GM21529 (cell line): ENCODE data around the gene LRP5.
"Not testable (repeated sequence)": the region's sequence is repeated elsewhere in the genome, so short reads cannot be mapped to it uniquely, and the experiment has no call there.

Experiments used
- ATAC-seq: cut with Tn5 transposase; IDR thresholded peaks from one replicate; pipeline ENCODE4 v1.9.1; 2021; ENCODE audit not compliant: unreplicated experiment

LRP5 gene

GRCh38 chr11:68328374-68329091 is 16.1 kb downstream of the LRP5 start:
- ATAC-seq, result no peak

DNA sequence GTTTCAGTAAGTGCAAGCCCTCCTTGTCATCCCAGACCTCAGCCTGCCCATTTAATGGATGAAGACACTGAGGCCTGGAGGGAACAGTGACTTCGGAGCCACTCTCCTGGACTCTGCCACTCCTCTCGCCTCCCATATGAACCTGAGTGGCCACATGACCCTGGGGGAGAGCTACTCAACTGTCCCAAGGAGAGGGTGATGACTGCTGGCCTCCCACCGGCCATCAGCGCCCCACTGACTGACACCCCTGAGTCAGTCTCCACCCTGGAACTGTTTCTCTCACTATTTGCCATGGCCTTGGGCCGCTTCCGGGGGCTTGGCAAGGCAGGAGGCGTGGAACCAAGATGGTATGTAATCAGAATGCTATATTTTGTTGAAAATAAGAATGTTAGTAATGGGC is 17.1 kb downstream of the LRP5 start:
- ATAC-seq, result no peak

DNA sequence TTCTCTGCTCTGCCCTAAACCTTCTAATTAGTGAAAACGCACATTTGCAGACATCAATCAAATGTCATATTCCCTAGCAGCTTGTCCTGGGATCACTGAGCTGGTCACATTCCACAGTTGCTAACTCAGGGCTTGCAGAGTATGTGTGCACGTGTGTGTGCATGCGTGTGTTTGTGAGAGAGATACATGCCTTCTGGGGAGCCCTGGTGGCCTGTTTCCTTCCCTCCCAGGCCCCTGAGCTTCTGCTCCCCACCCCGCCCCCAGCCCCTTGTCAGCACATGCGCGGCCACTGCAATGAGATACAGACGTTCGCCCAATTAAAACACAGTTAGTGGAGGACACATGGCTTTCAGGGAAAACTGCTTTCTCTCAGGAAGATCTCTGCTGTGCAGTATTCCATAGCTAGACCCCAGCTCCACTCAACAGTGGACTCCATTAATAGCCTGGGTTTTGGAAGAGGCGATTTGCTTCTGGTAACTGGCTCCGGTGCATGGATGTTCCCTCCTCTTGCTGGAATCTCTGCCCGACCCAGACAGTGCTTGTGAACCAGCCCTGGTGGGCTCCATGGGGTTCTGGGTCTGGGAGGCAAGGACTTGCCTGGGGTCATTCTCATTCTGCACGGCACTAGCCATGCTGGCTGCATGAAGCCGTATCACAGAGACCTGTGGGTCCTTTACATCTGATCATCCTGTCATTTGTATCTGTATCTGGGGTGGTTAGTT is 17.7 kb downstream of the LRP5 start:
- ATAC-seq, result no peak

DNA sequence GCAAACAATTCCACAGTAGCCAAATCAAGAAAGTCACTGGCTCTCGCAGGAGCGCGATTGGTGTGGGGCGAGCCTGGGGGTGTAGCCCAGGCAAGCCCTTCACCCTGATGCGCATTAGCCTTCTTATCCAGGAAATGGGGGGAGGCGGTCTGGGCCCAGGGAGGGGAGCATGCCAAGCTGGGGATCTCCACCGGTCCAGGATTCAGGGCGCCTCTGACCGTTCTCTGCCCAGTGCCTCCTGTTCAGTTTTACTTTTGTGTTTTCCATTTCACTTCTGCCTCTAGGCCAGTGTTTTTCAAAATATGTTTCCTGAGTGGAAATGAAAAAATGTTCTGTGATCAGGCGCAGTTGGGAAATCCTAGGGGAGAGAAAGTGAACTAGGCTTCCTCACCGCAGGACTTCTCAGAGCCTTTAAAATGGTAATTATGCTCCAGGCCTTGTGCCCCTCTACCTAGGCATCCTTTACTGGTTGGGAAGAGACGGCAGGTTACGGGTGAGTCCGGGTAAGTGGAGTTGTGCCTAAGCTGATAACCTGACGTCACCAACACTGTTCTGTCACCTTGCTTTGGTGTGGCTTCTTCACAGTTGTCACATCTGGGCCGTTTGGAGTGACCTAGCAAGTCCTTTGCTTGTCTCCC is 18.4 kb downstream of the LRP5 start:
- no peak for ATAC-seq

- ATAC-seq, result no peak
Observed at GRCh38 chr11:68331338-68331947, 19.1 kb downstream of the LRP5 start.

DNA sequence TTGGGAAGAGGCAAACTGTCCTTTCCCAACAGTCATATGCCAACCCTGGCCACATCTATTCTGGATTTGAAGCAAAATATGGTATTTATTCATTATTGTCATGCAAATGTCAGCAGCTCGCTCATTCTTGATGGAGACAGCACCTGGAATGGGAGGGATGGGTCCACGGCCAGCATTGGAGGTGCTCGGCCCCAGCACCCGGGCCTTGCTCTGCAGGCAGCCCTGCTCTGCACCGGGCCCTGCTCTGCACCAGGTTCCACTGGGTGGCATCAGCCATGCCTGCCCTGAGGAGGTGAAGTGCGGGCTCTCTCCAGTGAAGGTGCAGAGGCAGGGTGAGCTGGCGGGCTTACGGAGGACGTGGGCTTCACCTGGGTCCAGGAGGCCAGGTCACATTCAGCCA is 19.8 kb downstream of the LRP5 start:
- ATAC-seq, result no peak

DNA sequence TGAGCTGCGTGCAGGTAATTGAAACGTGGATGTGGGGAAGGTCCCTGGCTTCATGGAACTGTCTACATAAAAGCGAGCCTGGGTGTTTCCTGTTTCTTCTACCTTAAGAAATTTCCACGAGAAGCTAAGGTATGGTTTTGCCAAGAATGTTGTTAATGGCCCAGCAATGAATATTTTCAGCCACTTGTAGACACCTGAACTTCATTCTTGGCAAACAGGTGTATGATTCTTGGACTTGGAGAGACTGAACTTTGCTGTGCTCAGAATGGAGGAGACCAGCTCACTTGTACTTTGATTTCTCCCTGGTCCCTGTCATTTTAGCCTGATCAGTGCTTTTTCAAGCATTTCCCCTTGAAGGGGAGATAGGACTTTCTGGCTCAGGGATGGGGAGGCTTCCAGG is 20.8 kb downstream of the LRP5 start:
- ATAC-seq, result no peak

DNA sequence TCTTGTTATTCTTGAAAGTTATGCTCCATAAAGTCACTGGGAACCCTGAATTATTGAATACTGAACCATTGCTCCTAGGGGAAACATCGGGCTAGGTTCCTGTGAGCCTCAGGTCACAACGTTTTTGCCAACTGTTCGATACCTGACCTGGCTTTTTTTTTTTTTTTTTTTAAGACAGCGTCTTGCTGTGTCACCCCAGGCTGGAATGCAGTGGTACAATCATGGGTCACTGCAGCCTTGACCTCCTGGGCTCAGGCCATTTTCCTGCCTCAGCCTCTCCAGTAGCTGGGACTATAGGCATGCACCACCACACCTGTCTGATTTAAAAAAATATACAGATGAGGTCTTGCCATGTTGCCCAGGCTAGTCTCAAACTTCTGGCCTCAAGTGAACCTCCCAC is 22.5 kb downstream of the LRP5 start:
- no peak for ATAC-seq

- no peak for ATAC-seq
Observed at GRCh38 chr11:68335683-68336082, 23.3 kb downstream of the LRP5 start.

DNA sequence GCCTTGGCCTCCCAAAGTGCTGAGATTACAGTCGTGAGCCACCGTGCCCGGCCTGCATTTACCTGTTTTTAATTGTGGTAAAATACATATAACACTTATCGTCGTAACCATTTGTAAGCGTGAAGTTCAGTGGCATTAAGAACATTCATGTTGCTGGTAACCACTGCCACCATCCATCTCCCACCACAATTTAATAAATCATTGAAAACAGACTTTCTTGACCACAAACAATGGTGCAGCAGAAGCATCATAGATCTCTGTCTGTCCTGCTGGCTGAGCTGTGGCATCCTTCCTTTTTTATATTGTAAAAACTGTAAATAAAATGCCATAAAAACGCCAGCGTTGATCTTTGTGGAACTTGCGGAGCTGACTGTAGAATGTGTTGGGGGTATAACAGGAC is 24.3 kb downstream of the LRP5 start:
- ATAC-seq, result no peak

DNA sequence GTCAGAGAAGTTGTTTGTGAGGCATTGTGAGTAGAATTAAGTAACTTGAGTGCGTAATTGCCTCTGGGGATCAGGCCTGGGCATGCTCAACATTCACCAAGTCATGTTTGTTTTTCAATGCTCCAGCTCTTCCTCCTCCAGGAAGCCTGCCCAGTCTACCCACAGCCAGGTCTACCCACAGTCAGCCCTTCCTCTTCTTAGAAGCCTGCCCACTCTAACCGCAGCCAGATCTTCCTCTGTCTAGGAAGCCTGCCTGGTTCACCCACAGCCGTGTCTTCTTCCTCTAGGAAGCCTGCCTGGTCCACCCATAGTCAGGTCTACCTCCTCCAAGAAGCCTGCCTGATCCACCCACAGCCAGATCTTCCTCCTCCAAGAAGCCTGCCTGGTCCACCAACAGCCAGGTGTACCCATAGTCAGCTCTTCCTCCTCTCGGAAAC is 25.0 kb downstream of the LRP5 start:
- no peak for ATAC-seq

DNA sequence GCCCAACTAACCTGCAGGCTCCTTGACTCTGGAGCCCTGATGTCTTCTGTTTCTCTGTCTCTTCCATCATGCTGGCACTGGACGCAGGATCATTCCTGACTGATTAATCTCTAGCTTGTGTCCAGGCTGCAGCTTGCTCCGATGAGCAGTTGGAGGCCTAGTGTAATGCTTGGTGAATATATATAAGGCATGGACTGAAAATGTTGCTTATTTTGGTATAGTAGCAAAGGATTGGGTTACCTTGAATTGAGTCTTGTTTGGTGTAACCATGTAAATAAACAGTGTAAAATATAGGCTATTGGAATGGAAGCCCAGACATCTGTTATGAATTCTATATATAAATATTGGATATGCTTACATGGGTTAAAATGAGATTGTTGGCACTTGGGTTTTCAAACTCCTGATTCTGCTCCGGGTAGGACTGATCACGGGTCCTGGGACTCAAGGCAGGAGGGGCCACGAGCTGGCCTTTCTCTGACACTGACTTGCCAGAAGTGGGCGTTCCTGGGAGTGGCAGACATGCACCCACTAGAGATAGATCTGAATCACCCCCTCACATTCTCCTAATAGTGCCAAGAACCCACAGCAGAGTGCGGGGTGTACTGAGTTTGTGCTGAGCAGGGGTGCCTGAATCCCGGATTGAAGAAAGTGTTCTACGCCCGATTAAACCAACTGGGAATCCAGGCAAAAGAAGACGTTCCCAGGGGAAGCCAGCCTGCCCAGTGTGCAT is 25.8 kb downstream of the LRP5 start:
- no peak for ATAC-seq

DNA sequence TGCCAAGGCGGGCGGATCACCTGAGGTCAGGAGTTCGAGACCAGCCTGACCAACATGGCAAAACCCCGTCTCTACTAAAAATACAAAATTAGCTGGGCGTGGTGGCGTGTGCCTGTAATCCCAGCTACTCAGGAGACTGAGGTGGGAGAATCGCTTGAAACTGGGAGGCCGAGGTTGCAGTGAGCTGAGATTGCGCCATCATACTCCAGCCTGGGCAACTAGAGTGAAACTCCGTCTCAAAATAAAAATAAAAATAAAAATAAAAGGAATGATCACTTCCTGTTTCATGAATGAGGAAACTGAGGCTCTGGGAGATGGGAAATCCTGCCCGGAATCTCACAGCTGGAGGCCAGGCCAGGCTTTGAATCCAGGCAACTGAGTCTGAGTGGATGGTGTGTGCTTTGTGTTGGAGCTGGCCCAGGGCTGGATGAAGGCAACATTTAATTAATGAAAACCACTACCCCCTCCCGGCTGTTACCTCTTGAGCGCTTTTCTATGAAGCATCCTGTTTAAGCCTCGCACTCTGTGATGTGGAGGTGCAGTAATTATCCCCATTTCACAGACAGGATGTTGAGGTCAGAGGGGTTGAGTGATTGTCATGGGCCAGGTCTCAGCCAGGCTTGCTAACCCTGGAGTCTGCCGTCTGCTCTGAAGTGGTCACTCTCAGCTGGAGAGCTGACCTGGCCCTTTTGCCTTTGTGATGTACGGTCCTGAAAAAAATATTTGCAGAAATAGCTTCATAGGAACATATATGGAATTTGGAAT is 27.8 kb downstream of the LRP5 start:
- no peak for ATAC-seq

GRCh38 chr11:68340784-68341556 is 28.6 kb downstream of the LRP5 start:
- ATAC-seq, result no peak

DNA sequence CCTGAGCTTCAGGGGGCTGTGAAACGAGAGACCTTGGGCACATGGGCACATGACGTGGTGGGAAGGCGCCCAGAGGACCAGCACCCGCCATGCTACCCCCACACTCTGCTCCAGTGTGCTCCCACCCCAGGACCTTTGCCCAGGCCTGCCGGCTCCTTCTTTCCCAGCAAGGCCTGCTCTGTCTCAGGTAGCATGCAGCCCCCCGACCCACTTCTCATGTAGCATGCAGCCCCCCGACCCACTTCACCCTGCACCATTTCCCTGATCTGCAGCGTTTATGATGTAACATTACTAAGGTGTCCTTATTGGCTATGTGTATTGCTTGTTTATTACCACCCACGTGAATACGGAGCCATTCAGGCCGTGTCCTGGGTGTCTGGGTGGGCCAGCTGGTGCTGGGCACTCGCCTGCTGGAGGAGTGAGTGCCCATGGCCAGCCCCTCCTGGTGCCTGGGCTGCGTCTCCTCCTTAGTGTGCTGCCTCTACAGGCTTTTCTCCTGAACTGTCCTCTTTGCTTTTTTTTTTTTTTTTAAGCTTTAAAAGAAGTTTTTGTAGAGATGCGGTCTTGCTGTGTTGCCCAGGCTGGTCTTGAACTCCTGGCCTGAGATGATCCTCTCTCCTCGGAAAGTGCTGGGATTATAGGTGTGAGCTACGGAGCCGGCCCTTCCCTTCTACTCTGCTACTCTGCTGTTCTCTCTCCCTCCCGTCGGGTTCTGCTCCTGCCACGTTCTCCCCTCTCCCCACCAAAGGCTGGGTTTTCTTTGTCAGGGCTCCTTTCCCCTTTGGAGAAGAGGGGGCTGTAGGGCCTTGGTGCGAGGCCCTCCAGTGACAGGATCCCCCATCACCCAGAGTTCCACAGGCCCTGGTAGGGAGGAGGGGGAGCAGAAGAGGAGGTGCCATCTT is 29.4 kb downstream of the LRP5 start:
- no peak for ATAC-seq

DNA sequence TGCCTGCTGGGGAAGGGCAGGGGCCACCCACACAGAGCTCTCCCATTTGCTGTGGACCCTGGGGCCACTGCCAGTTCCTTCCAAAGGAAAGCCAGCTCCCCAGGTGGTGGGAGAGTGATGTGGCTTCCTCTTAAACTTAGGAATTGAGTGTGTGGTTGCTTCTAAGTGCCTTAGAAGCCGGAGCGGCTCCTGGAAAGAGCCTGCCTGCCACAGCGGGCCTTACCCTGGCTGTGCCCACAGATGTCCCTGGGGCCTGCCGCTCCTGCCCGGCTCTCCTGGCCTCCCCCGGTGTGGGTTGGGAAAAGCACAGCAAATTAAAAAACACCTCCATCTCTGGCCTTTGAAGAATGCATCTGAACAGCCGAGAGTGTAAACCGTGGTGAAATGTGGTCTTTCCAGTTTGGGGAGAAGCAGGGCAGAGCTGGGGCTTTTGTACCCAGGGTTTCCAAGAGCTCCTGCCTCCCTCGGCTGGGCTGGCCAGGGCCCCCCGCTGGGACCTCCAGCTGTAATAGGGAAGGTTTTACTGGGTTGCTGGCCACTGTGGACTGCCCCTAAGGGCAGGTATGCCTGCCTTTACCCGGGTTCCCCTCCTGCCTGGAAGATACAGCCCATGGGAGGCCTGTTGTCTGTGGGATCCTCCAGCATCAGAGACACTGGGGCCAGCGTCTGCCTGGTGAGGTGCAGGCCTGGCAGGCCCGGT is 30.2 kb downstream of the LRP5 start:
- no peak for ATAC-seq

- ATAC-seq, result no peak
Observed at GRCh38 chr11:68343761-68344256, 31.4 kb downstream of the LRP5 start.

GRCh38 chr11:68344821-68345220 is 32.4 kb downstream of the LRP5 start:
- ATAC-seq, result not testable (repeated sequence)
